Adipose tissue (tissue), 3 donors: ENCODE measurements around the gene ZNF766. TPM values are rescaled to one million over a fixed set of nuclear protein-coding genes. Genes with fewer than 3 reads are reported as not detected.
"Not testable (repeated sequence)": the region's sequence is repeated elsewhere in the genome, so short reads cannot be mapped to it uniquely, and the experiment has no call there.

Source experiments
- H3K27ac ChIP-seq: one replicate; pipeline ENCODE4 v1.5.1; 2013; ENCODE audit warnings: low read depth, low read length
- WGBS, 3 donors: extraction: QIAGEN DNeasy Blood & Tissue Kit; methylation state at CpG; one replicate each; pipeline ENCODE4 v1.1.7; 2013; 5-methylcytosine and 5-hydroxymethylcytosine counted together
- polyA plus RNA-seq, 3 donors: library from polyadenylated mRNA; stranded (reverse); fragments of 200-250 nt; gene quantifications; one replicate each; pipeline ENCODE4 v1.2.3, GENCODE V29; 2013
- donor health status: healthy with polysubstance abuse.
- donor health status: Bipolar disorder and iron deficiency.
- donor health status: healthy.

Gene ZNF766
- polyA plus RNA-seq, 3 donors, result 2.0 to 3.8 (median 2.7) TPM

GRCh38 chr19:52270266-52270885 lies 989 bp downstream of the ZNF766 start:
- peak overlapping the region; percentile 70 for H3K27ac ChIP-seq
- 8 to 11% (median 9%) methylated on average over 11 of the region's 11 CpGs for WGBS, 3 donors

- no peak overlapping the region for H3K27ac ChIP-seq
- WGBS, 3 donors, result 96 to 100% (median 97%) methylated on average over 2 of the region's 2 CpGs
Measured at GRCh38 chr19:52273301-52273700, 3.9 kb downstream of the ZNF766 start.

GRCh38 chr19:52274191-52274590 lies 4.8 kb downstream of the ZNF766 start:
- no peak overlapping the region for H3K27ac ChIP-seq
- WGBS, 3 donors, result 86 to 98% (median 88%) methylated on average over 5 of the region's 5 CpGs

GRCh38 chr19:52275988-52276387 lies 6.6 kb downstream of the ZNF766 start:
- no peak overlapping the region for H3K27ac ChIP-seq
- WGBS, 3 donors, result 81 to 97% (median 94%) methylated on average over 5 of the region's 5 CpGs

- no peak overlapping the region for H3K27ac ChIP-seq
- WGBS, 3 donors, result 88 to 93% (median 90%) methylated on average over 6 of the region's 6 CpGs
Measured at GRCh38 chr19:52277471-52277870, 8.1 kb downstream of the ZNF766 start.

- H3K27ac ChIP-seq, result no peak overlapping the region
- 84 to 99% (median 91%) methylated on average over 6 of the region's 6 CpGs for WGBS, 3 donors
Measured at GRCh38 chr19:52286256-52286655, 16.9 kb downstream of the ZNF766 start.

- 88 to 95% (median 92%) methylated on average over 3 of the region's 3 CpGs for WGBS, 3 donors
- no peak overlapping the region for H3K27ac ChIP-seq
Measured at GRCh38 chr19:52291781-52292180, 22.4 kb downstream of the ZNF766 start.

GRCh38 chr19:52292946-52293345 lies 23.6 kb downstream of the ZNF766 start:
- not testable (repeated sequence) for H3K27ac ChIP-seq
- 98 to 100% (median 99%) methylated on average over 6 of the region's 6 CpGs for WGBS, 3 donors

- WGBS, 3 donors, result 17 to 24% (median 19%) methylated on average over 8 of the region's 8 CpGs
- no peak overlapping the region for H3K27ac ChIP-seq
Measured at GRCh38 chr19:52296400-52296772, 27.0 kb downstream of the ZNF766 start.

GRCh38 chr19:52296773-52297600 lies 27.6 kb downstream of the ZNF766 start, which contains the start of gene ZNF480:
Gene ZNF480 (plus strand): TSS chr19:52297169. CDS start chr19:52300413, 3,244 bp downstream.
- peak within 1 kb of the TSS; percentile 38 for H3K27ac ChIP-seq
- WGBS, 3 donors, result 0 to 1% (median 1%) methylated on average over 45 to 64 of the region's 75 CpGs

GRCh38 chr19:52297601-52298364 lies 28.4 kb downstream of the ZNF766 start:
- 15 to 16% (median 15%) methylated on average over 18 of the region's 18 CpGs for WGBS, 3 donors

GRCh38 chr19:52307275-52307674 lies 37.9 kb downstream of the ZNF766 start:
- no peak overlapping the region for H3K27ac ChIP-seq
- WGBS, 3 donors, result 95 to 98% (median 96%) methylated on average over 10 of the region's 10 CpGs

More at GRCh38 chr19:52297601-52298364, 28.4 kb downstream of the ZNF766 start:
- peak overlapping the region; percentile 38 for H3K27ac ChIP-seq

- no peak overlapping the region for H3K27ac ChIP-seq
- WGBS, 3 donors, result 96 to 98% (median 98%) methylated on average over 6 of the region's 6 CpGs
Measured at GRCh38 chr19:52322429-52322828, 53.0 kb downstream of the ZNF766 start.

GRCh38 chr19:52331757-52332156 lies 62.4 kb downstream of the ZNF766 start:
- H3K27ac ChIP-seq, result no peak overlapping the region
- WGBS, 3 donors, result 80 to 92% (median 87%) methylated on average over 10 of the region's 10 CpGs

GRCh38 chr19:52335768-52336116 lies 66.4 kb downstream of the ZNF766 start:
- WGBS, 3 donors, result 43 to 58% (median 50%) methylated on average over 9 of the region's 9 CpGs
- no peak overlapping the region for H3K27ac ChIP-seq

- no peak within 1 kb of the TSS for H3K27ac ChIP-seq
- WGBS, 3 donors, result 1% methylated on average over 55 of the region's 55 CpGs
Measured at GRCh38 chr19:52336117-52336790, 66.9 kb downstream of the ZNF766 start, which contains the start of gene ZNF610. Gene ZNF610 (plus strand): TSS chr19:52336243. CDS start chr19:52349173, 12,930 bp downstream.

GRCh38 chr19:52336791-52337381 lies 67.5 kb downstream of the ZNF766 start:
- WGBS, 3 donors, result 2 to 4% (median 2%) methylated on average over 9 of the region's 9 CpGs

GRCh38 chr19:52339022-52339421 lies 69.6 kb downstream of the ZNF766 start:
- not testable (repeated sequence) for H3K27ac ChIP-seq
- 60 to 89% (median 81%) methylated on average over 3 of the region's 3 CpGs for WGBS, 3 donors

More at GRCh38 chr19:52336791-52337381, 67.5 kb downstream of the ZNF766 start:
- H3K27ac ChIP-seq, result no peak overlapping the region
